Epidermal melanocyte (primary cell): ENCODE results near the gene LRRC8B.
"Not testable (repeated sequence)": the region's sequence is repeated elsewhere in the genome, so short reads cannot be mapped to it uniquely, and the experiment has no call there.

Experiments used
- DNase-seq: peaks from one replicate; pipeline ENCODE4 v3.0.0; 2011; ENCODE audit warnings: low spot score; ENCODE audit not compliant: insufficient read length

The LRRC8B gene

DNA sequence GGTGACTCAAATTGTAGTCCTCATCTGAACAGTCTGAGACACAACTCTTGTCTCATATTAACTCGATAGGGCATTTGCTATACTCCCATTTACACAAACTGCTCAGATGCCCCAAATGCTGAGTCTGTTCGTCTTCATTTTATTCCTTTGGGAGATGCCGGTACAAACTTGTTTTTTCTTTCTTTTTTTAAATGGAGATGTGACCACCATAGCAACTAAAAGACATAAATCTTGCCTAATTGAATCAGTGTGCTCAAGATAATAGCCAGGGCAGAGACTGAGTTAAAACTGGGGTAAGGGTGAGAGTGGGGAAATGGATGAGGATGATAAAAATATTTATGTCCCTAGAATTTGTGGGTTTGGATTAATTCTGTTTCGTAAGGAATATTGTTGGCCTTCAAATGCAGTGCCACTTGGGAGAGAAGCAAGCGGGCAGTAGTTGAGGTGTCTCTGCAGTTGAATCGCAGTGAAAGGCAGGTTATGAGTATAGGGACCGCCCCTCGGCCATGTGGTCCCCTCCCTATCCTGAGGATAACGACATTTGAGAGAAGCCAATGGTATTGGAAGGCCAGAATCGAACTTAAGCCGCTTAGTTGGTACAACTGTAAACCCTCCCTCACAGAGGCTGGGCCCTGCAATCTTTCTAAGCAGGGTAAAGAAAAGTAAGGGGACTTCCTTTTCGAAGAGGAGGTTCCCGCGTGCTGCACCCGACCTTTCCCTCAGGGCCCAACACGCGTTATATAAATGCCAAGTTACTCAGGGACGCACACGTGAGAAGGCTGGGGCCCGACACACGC, 859 bp upstream of the LRRC8B start:
- no peak for DNase-seq

DNA sequence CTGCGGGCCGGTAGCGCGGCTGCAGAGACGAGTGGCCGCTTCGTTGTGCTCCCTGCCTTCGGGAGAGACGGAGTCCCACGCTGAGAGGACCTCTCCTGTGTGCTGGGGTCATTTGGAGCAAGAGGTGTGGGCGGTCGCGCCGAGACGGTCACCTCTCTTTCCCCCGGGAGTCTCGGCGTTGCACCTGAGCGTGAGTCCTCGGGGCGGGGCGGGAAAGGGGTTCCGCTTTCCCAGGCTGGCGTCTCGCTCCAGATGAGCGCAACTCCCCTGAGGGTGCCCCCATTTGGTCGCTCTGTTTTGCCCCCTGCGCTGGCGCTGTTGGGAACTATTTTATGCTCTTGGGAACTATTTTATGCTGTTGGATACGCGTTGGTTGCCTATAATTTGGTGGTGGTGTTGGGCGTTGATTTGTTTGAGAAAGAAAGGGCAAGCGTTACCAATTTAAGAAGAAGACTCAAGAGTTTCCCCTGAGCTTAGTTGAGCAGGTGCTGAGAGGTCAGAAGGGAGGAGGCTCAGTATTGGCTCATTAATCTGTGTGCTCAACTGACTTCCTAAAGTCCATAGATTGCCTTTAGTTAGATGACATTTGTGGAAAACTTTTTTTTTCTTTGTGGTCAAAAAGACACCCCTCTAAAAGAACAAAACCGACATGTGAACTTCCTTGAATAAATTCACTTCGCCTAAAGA, 683 bp downstream of the LRRC8B start:
- DNase-seq = no peak

DNA sequence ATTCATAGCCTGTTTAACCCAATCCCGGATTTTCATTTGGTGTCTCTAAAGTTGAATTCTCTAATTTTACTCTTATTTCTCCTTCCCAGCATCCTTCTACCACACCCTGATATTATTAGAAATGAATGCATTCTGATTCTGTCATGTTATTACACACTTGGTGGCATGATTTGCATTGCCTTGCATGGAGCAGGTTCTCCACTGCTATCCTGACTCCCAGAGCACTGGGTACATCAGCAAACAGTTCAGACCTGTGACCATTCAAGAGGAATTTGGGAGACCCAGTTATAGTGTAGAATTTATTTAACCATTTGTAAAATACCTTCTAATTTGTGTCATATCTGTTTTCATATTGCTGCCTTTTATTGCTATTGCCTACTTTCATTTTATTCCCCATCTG, 2.6 kb downstream of the LRRC8B start:
- DNase-seq = no peak

DNA sequence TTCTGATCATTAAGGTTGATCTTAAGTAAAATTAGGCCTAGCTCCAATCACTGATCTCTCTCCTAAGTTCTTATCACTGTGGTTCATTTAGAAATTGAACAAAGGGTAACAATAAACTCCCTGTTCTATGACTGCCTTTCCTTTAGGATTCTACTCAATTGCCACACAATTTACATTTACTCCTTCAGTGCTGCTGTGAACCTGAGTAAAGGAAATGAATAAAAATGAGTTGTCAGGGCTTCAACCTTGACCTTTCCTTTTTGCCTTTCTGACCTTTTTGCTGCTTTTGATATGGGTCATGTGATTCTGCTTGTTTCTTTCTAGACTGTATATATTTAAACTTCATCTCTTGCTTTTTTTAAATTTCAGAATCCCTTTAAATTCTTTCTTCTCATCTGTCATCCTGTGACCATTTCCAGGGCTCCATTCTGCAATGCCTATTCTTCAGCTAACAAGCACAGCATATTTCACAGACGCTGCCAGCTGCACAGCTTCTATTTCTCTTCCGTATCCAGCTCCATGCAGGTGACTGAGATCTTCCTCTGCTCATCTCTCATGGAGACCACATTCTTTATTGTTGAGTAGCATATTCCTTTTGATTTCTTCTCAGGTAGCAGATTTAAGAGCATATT, 3.2 kb downstream of the LRRC8B start:
- DNase-seq = no peak

DNA sequence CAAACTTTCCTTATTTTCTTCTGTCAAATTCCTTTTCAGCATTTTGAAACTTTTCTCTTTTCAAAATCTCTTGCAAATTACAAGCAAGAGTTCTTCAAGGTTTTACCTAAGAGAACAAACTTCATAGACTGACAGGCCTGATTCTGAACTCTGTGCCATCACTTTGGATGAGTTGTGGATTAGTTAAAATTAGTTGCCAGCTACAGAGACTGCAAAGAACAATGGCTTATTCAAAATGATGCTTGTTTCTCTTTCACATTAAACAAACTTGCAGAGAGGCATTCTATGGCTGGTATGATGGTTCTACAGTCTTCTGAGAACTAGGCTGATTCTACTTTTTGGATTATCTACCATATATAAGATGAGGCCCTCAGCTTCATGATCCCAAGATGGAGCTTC, 3.8 kb downstream of the LRRC8B start:
- DNase-seq = no peak

DNA sequence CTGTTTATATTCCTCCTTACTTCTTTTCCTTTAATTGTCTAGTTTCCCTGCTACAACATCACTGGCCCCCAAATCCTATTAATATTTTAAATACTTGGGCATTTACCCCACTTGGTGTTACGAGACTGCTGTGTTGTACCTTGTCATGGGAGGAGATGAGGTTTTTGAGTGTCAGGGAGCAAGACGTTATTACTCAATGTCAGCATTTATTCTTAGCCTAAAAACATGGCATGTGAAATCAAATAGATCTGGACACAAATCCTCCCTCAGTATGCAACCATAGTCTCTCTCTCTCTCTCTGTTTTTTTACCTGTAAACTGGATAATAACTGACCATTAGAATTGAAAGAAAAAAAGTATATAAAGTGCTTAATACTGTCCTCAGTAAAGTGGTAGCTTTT, 4.6 kb downstream of the LRRC8B start:
- DNase-seq = no peak

DNA sequence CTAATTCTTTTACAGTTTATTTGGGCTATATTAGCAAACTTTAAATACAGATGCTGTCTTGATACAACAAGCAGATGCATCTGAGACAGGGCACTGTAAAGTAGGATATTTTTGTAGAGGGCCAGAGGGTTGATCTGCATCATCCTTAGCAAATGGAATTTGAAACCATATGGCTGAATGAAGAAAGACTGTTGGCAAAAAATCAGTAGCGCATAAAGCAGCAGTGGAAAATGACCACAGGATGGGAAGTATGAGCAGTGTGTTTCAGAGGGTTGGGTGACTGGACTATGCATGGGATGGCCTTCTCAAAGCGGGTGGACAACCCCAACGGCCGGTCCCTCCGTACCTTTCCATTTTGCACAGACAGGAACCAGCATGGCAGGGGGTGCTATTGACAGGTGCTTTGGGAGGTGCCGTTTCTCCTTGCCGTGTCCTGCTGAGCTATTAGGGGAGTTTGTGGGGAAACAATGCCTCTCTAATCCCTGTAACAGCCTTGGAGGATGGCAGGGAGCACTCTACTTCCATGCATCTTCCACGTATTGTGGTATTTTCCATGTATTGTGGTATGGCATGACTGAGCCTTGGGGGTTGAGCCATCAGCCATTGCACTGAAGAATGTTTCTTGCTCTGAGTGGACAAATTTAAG, 5.9 kb downstream of the LRRC8B start:
- DNase-seq = no peak

DNA sequence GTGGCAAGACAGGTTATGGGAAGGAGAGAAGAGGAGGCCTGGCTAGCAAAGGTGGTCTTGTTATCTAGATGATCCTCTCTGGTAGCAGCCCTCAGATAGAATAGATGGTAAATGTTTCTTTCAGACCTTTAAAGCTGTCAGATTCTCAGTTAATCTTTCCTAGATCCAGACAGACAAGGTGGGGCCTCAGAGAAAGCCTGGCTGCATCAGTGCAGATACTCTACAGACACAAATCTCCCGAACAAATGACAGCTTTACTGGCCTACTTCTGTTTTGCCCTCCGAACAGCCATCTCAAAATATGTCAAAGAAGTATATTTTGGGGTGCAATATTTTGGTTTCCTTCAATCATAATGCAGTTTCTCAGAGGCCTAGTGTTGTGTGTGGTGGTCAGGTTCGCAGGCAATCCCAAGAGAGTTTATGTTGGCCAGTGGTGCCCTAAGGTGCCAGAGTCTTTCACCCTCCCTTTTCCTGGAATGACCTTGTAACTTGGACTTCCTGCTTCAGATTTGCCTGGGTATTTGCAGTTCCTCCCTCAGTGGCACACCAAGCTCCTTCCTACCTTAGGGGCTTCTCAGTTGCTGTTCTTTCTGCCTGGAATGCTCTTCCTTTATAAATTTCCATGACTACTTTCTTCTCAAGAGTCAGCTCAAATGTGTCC, 7.0 kb downstream of the LRRC8B start:
- no peak for DNase-seq

DNA sequence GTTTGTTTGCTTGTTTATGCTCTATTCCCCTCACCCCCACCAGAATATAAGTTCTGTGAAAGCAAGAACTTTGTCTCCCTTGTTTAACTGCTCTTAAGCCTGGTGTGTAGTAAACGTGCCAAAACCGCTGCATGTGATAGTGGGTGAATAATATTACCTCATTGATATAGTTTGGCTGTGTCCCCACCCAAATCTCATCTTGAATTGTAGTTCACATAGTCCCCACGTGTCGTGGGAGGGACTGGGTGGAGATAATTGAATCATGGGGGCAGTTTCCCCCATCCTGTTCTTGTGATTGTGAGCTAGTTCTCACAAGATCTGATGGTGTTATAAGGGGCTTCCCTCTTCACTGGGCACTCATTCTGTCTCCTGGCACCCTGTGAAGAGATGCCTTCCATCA, 7.6 kb downstream of the LRRC8B start:
- DNase-seq = no peak

DNA sequence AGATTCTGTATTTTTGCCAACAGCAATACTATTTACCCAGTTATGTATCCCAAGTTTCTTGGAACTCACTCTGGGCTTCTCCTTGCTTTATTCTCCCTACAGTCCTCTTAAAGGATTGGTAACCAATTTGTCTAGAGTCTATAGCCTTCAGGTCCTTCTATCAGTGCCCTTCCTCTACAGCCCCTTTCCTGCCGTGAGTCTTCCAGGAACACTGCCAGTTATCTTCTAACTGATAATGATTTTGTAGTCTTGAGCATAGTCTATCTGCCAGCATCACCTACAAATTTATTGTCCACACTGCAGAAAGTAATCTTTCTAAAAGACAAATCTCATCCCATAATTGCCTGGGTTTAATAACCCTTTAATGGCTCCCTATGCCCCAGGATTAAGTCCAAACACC, 8.2 kb downstream of the LRRC8B start:
- DNase-seq = no peak

DNA sequence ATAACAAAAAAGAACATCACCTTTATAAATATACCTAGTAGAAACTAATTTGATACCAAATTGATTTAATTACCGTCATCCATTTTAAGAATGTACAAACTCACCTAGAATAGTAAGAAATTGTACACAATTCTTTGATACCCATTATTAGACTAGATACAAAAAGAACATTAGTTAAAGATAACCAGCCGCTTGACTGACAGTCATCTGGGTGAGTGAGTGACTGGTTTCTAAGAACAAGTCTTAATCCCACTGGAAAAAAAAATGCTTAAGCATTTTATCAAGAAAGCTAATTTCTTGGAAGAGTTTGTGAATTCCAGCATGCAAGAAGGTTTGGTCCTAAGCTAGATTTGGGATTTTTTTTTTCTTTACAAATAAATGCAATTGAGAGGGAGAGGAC, 10.9 kb downstream of the LRRC8B start:
- no peak for DNase-seq

DNA sequence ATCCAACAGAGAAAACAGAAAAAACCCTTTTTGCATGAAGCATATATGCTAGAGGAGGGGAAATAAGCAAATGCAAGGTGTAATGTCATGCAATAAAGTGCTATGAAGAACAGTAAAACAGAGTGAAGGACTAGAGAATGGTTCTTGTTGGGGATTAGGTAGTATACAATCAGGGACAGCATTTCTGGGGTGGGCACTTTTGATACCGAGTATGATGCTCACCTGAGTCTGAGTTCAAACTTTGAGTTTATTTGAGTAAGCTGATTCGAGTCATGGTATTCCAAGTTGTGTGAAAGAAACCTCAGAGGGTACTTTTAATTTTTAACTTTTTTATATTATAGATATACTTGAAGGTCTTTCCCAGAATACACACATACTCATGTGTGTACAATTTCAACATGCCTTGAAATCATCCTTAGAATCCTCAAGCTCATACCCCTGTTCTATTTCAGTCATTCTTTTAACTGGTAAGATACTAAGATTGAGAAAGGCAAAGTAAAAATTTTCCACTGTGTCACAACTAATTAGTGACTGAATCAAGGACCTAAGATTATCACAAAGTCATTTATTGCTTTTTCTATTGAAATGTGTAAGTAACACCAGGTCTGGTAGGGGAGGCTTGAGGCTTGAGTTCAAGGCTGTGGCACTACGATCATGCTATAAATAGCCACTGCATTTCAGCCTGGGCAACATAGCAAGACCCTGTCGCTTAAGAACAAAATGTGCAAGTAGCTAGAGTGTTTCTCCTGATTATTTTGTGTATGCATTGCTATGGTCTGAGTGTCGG, 12.1 kb downstream of the LRRC8B start:
- no peak for DNase-seq

DNA sequence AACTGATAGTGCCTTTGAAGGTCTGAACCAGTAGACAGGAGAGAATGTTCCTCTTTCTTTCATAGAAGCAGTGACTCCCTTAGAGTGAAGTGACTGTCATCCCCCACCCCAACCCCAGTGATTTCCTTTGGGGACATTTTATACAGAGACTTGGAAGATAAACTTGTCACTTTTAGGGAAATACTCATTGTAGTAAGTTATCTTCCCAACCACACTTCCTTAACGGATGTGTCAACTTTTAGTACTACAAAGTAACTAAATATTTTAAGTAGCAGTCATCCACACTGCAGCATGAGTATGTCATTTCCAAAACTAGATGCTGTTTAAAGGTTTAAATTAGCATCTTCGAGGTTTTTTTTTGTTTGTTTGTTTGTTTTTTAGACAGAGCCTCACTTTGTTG, 13.7 kb downstream of the LRRC8B start:
- no peak for DNase-seq

DNA sequence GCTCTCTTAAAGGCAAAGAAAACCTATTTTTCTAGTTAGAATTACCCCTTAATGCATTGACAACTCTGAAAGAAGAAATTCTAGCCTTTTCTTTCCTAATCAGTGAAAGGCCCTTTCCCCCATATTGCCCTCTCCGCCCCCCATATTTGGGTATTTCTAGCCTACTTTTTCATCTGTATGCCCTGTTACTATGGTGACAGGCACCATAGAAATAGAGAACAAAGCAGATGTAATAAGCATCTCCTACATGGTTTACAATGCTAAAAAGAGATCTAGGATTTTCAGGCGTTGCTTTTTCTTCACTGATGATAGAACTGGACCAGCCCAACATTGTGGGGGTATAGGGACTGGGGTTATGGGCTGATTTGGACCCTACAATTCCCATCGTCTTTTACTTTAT, 14.5 kb downstream of the LRRC8B start:
- DNase-seq = no peak

DNA sequence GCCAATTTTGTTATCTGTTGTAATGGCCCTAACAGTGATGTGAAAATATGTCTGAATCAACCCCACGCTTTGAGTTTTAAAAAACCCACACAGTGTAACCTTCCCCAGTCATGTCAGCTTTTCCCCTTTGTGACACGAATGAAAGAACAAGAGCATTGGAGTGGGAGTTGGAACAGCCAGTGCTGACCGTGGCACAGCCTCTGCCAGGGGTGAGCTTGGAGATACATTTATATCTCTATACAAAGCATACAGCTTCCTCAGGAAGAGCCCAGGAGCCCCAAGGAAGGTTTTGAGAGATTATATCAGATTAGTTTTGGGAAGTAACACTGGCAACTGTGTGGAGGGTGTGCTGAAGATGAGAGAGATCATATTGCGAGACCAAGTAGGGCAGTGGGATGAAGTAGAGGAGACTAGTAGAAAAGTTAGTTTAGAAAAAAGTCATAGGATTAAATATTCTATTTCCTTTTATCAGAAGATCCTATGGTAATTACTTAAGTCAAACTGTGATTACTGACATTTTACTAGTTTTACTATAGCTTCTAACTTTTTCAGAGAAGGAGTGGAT, 15.9 kb downstream of the LRRC8B start:
- DNase-seq = no peak

DNA sequence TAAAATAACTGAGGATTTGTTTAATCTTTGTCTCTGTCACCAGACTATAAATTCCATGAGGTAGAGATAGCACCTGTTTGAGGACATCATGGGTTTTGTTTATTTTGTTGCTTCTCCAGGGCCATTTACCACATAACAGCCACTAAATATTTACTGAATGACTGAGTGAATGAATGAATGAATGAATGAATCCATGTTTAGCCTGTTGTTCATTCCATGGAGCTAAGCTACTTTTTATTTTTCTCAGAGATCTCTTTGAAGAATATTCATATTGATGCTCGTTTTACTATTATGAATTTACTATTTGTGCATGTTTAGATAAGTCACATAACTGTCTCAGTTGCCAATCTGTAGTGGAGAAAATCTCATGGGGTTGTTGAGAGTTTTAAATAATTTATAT, 17.7 kb downstream of the LRRC8B start:
- DNase-seq = no peak

DNA sequence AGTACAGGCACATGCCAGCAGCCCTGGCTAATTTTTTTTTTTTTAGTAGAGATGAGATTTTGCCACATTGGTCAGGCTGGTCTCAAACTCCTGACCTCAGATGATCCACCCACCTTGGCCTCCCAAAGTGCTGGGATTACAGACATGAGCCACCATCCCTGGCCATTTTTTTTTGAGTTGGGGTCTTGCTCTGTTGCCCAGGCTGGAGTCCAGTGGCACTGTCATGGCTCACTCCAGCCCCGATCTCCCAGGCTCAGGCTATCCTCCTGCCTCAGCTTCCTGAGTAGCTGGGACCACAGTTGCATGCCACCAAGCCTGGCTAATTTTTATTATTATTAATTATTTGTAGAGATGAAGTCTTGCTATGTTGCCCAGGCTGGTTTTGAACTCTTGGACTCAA, 19.0 kb downstream of the LRRC8B start:
- DNase-seq = not testable (repeated sequence)

DNA sequence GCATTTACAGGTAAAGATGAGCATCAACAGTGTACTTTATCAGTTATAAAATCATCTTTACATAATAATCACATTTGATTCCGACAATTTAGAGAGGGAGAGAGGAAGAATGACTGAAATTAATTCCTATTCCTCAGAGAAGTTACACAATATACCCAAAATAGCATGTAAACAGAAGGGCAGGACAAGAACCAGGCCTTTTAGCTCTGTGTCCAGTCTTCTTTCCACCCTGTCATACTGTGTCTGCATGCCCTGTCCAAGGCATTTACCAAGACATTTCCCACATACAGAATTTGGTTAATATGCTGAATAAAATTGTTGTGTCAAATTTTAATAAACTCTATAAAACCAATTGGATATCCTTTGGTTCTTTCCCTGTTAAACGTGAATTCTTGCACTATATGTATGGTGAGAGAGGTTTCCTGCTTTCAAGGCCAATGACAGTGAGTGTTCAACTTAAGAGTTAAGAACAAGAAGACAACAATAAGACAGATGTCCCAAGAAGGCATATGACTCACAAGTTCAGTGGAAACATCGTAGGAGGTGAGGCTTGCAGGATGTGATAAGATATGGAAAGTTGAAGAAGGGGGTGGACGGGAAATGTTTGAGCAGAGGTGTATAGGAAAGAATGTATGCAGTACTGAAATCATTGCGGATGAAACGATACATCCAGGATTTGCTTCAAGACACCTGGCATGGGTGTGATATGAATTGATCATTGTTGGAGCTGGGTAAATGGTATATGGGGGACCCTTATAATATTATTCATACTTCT, 20.8 kb downstream of the LRRC8B start:
- DNase-seq = no peak

DNA sequence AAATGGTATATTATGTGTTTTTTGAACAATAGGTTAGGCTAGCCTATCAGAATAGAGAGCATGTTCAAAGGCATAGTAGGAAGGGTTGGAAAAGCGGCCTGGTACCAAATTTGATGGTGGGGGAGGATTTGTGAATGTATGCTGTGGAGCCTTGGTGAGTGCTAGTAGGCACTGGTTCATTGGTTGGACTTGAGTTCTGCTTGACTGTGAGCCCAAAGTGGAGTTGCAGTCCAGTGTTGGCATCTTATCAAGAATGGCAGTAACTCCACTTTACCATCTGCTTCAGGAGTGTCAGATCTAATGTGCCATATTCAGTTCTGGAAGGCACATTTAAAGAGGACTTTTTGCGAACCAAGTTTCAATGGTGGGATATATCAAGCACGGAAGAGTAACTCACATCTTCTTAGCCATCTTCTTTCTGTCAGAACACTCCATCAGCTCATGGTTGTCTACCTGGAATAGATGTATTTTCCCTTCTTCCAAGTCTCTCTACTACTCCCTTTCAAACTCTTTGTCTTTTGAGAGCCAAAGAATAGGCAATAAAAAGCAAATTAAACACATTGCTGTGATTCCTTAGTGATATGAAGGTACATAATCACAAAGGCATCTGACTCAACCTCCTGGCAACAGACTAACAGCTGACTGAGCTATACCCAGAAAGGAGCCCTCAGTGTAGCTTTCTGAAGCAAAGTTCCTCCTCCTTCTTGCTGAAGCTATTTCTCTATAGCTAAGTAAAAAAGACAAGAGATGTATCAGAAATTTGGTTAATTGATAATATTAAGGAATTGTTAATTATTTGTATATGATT, 21.7 kb downstream of the LRRC8B start:
- DNase-seq = no peak
